Retinal pigment epithelial cell (primary cell): ENCODE data around the gene ACOX3.
"Not testable (repeated sequence)": the region's sequence is repeated elsewhere in the genome, so short reads cannot be mapped to it uniquely, and the experiment has no call there.

Experiments used
- DNase-seq: peaks from one replicate; pipeline ENCODE4 v3.0.0-alpha.2; 2010; ENCODE audit warnings: low read depth
- H3K4me3 ChIP-seq: 2 replicates; pipeline ENCODE4 v1.5.1; 2011; ENCODE audit warnings: mild to moderate bottlenecking, low read length, control low read depth, moderate library complexity
- TF ChIP-seq, protein P1 (sequence below): conservative IDR thresholded peaks from 2 replicates; pipeline ENCODE4 v1.5.1; 2011; ENCODE audit warnings: low read depth, low read length, control low read depth, inconsistent platforms

The ACOX3 gene

GRCh38 chr4:8353158-8353669 lies 87.3 kb downstream of the ACOX3 start:
- TF ChIP-seq, protein P1, sequence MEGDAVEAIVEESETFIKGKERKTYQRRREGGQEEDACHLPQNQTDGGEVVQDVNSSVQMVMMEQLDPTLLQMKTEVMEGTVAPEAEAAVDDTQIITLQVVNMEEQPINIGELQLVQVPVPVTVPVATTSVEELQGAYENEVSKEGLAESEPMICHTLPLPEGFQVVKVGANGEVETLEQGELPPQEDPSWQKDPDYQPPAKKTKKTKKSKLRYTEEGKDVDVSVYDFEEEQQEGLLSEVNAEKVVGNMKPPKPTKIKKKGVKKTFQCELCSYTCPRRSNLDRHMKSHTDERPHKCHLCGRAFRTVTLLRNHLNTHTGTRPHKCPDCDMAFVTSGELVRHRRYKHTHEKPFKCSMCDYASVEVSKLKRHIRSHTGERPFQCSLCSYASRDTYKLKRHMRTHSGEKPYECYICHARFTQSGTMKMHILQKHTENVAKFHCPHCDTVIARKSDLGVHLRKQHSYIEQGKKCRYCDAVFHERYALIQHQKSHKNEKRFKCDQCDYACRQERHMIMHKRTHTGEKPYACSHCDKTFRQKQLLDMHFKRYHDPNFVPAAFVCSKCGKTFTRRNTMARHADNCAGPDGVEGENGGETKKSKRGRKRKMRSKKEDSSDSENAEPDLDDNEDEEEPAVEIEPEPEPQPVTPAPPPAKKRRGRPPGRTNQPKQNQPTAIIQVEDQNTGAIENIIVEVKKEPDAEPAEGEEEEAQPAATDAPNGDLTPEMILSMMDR, result no peak

DNA sequence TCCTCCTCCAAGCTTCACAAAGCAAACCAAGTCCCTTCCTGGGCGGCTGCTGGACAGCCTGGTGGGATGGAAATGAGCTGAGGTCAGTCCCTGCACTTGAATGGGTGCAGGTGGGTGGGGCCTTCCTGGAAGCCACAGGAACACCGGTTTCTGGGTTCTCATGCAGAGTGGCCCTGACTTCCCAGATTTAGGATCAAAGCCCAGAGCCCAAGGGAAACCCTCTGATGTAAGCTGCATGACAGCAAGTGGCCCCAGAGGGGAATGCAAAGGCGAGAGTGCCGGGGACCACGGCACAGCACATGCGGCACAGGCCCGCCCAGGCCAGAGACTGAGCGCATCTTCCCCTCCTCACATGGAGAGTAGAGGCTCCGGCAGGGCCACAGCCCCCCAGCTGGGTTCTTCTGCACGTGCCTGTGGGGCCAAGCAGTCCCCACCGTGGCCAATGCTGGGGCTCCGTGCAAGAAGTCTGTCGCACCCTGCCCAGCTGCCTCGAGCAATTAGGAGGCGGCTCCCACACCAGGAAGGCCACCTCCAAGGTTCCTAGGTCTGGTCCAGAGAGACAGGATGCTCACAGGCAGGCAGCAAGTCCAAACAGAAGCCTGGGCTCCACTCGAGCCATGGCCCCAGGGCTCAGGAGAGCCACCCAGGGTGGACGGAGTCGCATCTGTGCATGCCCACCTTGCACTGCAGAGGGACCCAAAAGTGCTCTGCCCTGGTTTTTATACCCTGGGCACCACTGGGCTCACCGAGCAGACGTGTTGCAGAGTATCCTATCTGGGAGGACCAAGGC lies 88.0 kb downstream of the ACOX3 start:
- DNase-seq, result no peak
- TF ChIP-seq, protein P1, result no peak
- H3K4me3 ChIP-seq, result no peak overlapping the region

More at GRCh38 chr4:8353158-8353669, 87.3 kb downstream of the ACOX3 start:
- H3K4me3 ChIP-seq, result no peak overlapping the region
- no peak for DNase-seq

DNA sequence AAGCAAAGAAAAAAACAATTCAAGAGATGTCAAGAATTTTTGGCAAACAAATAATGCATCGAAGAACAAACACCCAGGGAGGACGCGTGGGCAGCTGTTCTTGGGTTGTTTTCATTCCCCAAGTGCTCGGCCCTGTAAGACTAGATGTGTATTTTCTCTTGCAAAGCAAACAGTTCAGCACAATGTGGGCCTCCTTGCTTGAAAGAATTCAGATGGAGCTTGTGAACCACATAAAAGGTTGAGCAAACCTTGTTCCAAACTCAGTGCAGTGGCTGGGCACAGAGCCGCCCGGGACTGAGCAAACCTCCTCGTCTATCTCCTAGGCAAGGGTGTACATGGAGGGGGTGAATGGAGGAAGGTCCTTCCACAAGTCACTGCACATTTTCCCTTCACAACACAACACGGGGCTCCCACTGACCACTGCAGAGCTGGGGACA lies 88.6 kb downstream of the ACOX3 start:
- TF ChIP-seq, protein P1, result no peak
- no peak for DNase-seq
- no peak overlapping the region for H3K4me3 ChIP-seq

GRCh38 chr4:8350841-8351461 lies 89.6 kb downstream of the ACOX3 start:
- H3K4me3 ChIP-seq, result no peak overlapping the region
- no peak for DNase-seq
- TF ChIP-seq, protein P1, result no peak

GRCh38 chr4:8350352-8350751 lies 90.2 kb downstream of the ACOX3 start:
- no peak for DNase-seq
- TF ChIP-seq, protein P1, result no peak
- H3K4me3 ChIP-seq, result no peak overlapping the region

DNA sequence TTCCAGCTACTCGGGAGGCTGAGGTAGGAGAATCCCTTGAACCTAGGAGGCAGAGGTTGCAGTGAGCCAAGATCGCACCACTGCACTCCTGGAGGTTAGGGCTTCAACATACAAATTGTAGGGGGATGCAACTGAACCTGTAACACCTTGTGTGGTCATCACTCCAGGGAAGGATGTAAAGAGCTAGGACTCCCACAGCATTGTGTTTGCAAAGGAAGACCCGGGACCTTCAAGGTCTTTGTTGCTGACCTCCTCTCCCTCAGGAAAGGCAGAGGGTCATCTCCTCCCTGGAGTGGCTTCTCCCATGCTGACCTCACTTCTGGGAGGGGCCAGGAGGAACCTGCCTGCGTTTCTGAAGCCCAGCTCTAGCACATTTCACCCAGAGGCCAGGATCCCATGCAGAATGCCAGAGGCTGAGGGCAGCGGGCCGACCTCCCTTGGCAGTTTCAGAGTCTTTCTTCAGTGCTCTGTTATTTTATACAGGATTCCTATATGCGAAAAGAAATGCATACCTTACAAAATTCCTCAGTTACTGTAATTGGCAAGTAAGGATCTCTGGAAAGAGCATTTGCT lies 90.8 kb downstream of the ACOX3 start:
- DNase-seq, result no peak
- H3K4me3 ChIP-seq, result no peak overlapping the region
- TF ChIP-seq, protein P1, result no peak

DNA sequence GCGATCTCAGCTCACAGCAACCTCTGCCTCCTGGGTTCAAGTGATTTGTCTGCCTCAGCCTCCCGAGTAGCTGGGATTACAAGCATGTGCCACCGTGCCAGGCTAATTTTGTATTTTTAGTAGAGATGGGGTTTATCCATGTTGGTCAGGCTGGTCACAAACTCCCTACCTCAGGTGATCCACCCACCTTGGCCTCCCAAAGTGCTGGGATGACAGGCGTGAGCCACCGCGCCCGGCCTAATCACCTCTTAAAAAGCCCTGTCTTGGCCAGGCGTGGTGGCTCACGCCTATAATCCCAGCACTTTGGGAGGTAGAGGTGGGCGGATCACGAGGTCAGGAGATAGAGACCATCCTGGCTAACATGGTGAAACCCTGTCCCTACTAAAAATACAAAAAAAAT lies 91.3 kb downstream of the ACOX3 start:
- not testable (repeated sequence) for DNase-seq, H3K4me3 ChIP-seq
